Melanocyte of skin (primary cell): ENCODE data around the gene ADSS2. TPM values are rescaled to one million over a fixed set of nuclear protein-coding genes. Genes with fewer than 3 reads are reported as not detected.

Experiments
- total RNA-seq, 2 donors: library from RNA; depleted of rRNA; stranded (reverse); fragments of >200 nt; gene quantifications; 2 replicates each; pipeline ENCODE4 v1.2.3, GENCODE V29; 2012

ADSS2 gene
- 10 to 100 TPM; 32.7 to 55.9 TPM for total RNA-seq

DNA sequence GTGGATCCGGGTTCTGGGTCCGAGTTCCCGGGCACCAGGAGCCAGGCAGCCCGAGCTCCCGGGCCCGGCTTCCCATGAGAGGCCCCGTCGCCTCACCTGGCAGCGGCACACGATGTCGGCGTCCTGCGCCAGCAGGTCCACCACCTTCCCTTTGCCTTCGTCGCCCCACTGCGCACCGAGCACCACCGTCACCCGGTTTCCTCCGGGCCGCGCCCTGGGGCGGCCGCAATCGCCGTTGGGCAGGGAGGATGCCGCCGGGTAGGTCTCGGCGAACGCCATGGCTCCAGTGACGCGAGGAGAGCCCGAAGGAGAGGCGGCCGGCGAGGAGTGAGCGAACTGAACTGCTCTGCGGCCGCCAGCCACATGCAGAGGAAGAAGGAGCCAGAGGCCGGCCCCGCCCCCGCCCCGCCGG lies at the start of gene ADSS2:
ADSS2 (minus strand) TSS at position 371 of the 412 bp plus-strand sequence; CDS start at position 279, 92 bp downstream.

GRCh38 chr1:244461245-244462071 lies 9.7 kb upstream of the ADSS2 start, which contains the start of gene CATSPERE:
TSS of gene CATSPERE (plus strand) at chr1:244461273. CDS start at chr1:244461430, 157 bp downstream.

Other genes starting within 250 kb of the ADSS2 start
- gene CATSPERE, start 9.4 kb upstream of the ADSS2 start, total RNA-seq: 1 to 10 TPM in 1 of 2 donors, under 1 TPM in 1; 1.00 to 4.5 TPM
- 10 to 100 TPM; 26.8 to 39.0 TPM for gene DESI2, start 201.2 kb upstream of the ADSS2 start, total RNA-seq